ENCODE measurements around the gene PKNOX2.

Gene PKNOX2

GRCh38 chr11:125164422-125165110 lies at the start of gene PKNOX2:
Gene PKNOX2, plus strand, starts transcription at chr11:125164751. Its CDS starts 186,555 bp downstream, at chr11:125351306.
- Histone ChIP-seq H3K9ac (ENCODE audit: low read length) (peak within 1 kb of the TSS; percentile 10; the same call in 1 of the 2 replicates), H3K4me3 (ENCODE audit: low read length) (peak within 1 kb of the TSS; percentile 80), H3K27ac (ENCODE audit: low read length) (no peak within 1 kb of the TSS)

GRCh38 chr11:125117429-125117828 lies 47.1 kb upstream of the PKNOX2 start:
- Histone ChIP-seq H3K4me2 (ENCODE audit: low read depth, low read length) (no peak overlapping the region), H3K4me1 (ENCODE audit: low read length) (no peaks in the 10 kb centered on the region), H3K36me3 (replicated peaks; ENCODE audit: insufficient read depth, low read length) (no peaks in the 10 kb centered on the region), H3K27ac (ENCODE audit: low read length) (no peak overlapping the region), H3K9ac (ENCODE audit: low read length) (no peak overlapping the region), H3F3A (ENCODE audit: insufficient read depth, low read length) (no peaks in the 10 kb centered on the region), H3K27me3 (replicated peaks; ENCODE audit: insufficient read depth, low read length) (no peaks in the 10 kb centered on the region), H3K79me2 (ENCODE audit: low read length) (no peaks in the 10 kb centered on the region), H4K20me1 (ENCODE audit: insufficient read depth, low read length) (no peaks in the 10 kb centered on the region), H3K4me3 (ENCODE audit: low read length) (no peak overlapping the region), H3K9me2 (replicated peaks; ENCODE audit: insufficient read depth, low read length) (no peaks in the 10 kb centered on the region), H3K9me3 (replicated peaks; ENCODE audit: insufficient read depth, low read length) (no peaks in the 10 kb centered on the region), H2AFZ (ENCODE audit: low read length) (no peak overlapping the region)
- TF ChIP-seq EZH2 (optimal IDR thresholded peaks at IDR 0.05; ENCODE audit: low read depth, low read length) (no peak), CTCF (IDR thresholded peaks at IDR 0.05; ENCODE audit: low read length) (no peak), EZH2phosphoT487 (IDR thresholded peaks at IDR 0.05; ENCODE audit: low read length) (no peak)
- no peak for DNase-seq

More at GRCh38 chr11:125164422-125165110, at the start of gene PKNOX2:
- no peaks in the 10 kb centered on the region for H3K4me1 ChIP-seq (ENCODE audit: low read length)
- H3K4me2 ChIP-seq (ENCODE audit: low read depth, low read length) = peak within 1 kb of the TSS; percentile 100
- no peaks in the 10 kb centered on the region for H3K79me2 ChIP-seq (ENCODE audit: low read length)
- H3F3A ChIP-seq (ENCODE audit: insufficient read depth, low read length) = no peaks in the 10 kb centered on the region
- peak; percentile 50 for DNase-seq
- H2AFZ ChIP-seq (ENCODE audit: low read length) = peak within 1 kb of the TSS; percentile 94
- peak; percentile 49 for TF ChIP-seq CTCF (IDR thresholded peaks at IDR 0.05; ENCODE audit: low read length)
- TF ChIP-seq EZH2 (optimal IDR thresholded peaks at IDR 0.05; ENCODE audit: low read depth, low read length) = no peak
- no peaks in the 10 kb centered on the region for H3K9me3 ChIP-seq (replicated peaks; ENCODE audit: insufficient read depth, low read length)
- no peaks in the 10 kb centered on the region for H3K36me3 ChIP-seq (replicated peaks; ENCODE audit: insufficient read depth, low read length)
- no peaks in the 10 kb centered on the region for H3K9me2 ChIP-seq (replicated peaks; ENCODE audit: insufficient read depth, low read length)
- H4K20me1 ChIP-seq (ENCODE audit: insufficient read depth, low read length) = no peaks in the 10 kb centered on the region
- peaks cover 27% of the 10 kb centered on the region for H3K27me3 ChIP-seq (replicated peaks; ENCODE audit: insufficient read depth, low read length)

GRCh38 chr11:125123194-125123946 lies 41.2 kb upstream of the PKNOX2 start:
- H3K9me2 ChIP-seq (replicated peaks; ENCODE audit: insufficient read depth, low read length) = no peaks in the 10 kb centered on the region
- H3F3A ChIP-seq (ENCODE audit: insufficient read depth, low read length) = no peaks in the 10 kb centered on the region
- H3K4me3 ChIP-seq (ENCODE audit: low read length) = peak overlapping the region; percentile 53
- H3K4me1 ChIP-seq (ENCODE audit: low read length) = peaks cover 8% of the 10 kb centered on the region; the same call in 1 of the 2 replicates
- H3K27ac ChIP-seq (ENCODE audit: low read length) = no peak overlapping the region
- H2AFZ ChIP-seq (ENCODE audit: low read length) = peak overlapping the region; percentile 94
- H3K9me3 ChIP-seq (replicated peaks; ENCODE audit: insufficient read depth, low read length) = no peaks in the 10 kb centered on the region
- peaks cover 6% of the 10 kb centered on the region; the same call in 1 of the 2 replicates for H3K27me3 ChIP-seq (replicated peaks; ENCODE audit: insufficient read depth, low read length)
- no peaks in the 10 kb centered on the region for H3K79me2 ChIP-seq (ENCODE audit: low read length)
- DNase-seq = no peak
- H3K9ac ChIP-seq (ENCODE audit: low read length) = peak overlapping the region; percentile 6; the same call in 1 of the 2 replicates
- TF ChIP-seq EZH2phosphoT487 (IDR thresholded peaks at IDR 0.05; ENCODE audit: low read length) = no peak
- TF ChIP-seq EZH2 (optimal IDR thresholded peaks at IDR 0.05; ENCODE audit: low read depth, low read length) = no peak
- no peak for TF ChIP-seq CTCF (IDR thresholded peaks at IDR 0.05; ENCODE audit: low read length)
- no peaks in the 10 kb centered on the region for H3K36me3 ChIP-seq (replicated peaks; ENCODE audit: insufficient read depth, low read length)
- H4K20me1 ChIP-seq (ENCODE audit: insufficient read depth, low read length) = no peaks in the 10 kb centered on the region
- H3K4me2 ChIP-seq (ENCODE audit: low read depth, low read length) = peak overlapping the region; percentile 68
